HepG2 (cell line): Measurements from ENCODE around the gene FAM118B. TPM values are rescaled to one million over a fixed set of nuclear protein-coding genes. Genes with fewer than 3 reads are reported as not detected.
A peak's percentile ranks its signal among the peaks of the same experiment; 100 is the strongest.

Experiments
- ARNTL ChIP-seq: sonication (generic); formaldehyde crosslinking; IDR thresholded peaks from 2 replicates; pipeline ENCODE4 v1.4.0; 2020; ENCODE audit warnings: mild to moderate bottlenecking, missing genetic modification reagents
- BORCS8-MEF2B ChIP-seq: sonication (generic); formaldehyde crosslinking; IDR thresholded peaks from 2 replicates; pipeline ENCODE4 v1.8.0; 2022; ENCODE audit warnings: mild to moderate bottlenecking, missing genetic modification reagents
- MAFK ChIP-seq, 2 experiments: IDR thresholded peaks in 1 of 2; conservative IDR thresholded peaks in 1 of 2; 2 replicates each; pipeline ENCODE4 v1.6.1; 2011; ENCODE audit warnings: improper control_type of control experiment in 2 of 2, low read length in 2 of 2
- POLR2A ChIP-seq, 2 experiments: IDR thresholded peaks; 2 replicates each; pipeline ENCODE4 v1.6.1; 2011; ENCODE audit warnings: low read depth in 2 of 2, low read length in 2 of 2, mild to moderate bottlenecking in 1 of 2, moderate library complexity in 1 of 2; ENCODE audit not compliant: insufficient read depth in 1 of 2
- RBM39 ChIP-seq: fragments of 200-400 bp; formaldehyde crosslinking; IDR thresholded peaks from one replicate; pipeline ENCODE4 v1.6.1; 2018; ENCODE audit warnings: antibody characterized with exemption, mild to moderate bottlenecking, low read depth, low read length; ENCODE audit not compliant: poor library complexity, severe bottlenecking
- TEAD2 ChIP-seq: sonication (generic); formaldehyde crosslinking; IDR thresholded peaks from 2 replicates; pipeline ENCODE4 v1.9.0; 2021; ENCODE audit warnings: missing genetic modification reagents
- TSC22D2 ChIP-seq: sonication (generic); formaldehyde crosslinking; IDR thresholded peaks from 2 replicates; pipeline ENCODE4 v1.5.1; 2020; ENCODE audit warnings: missing genetic modification reagents, mild to moderate bottlenecking, borderline replicate concordance
- U2AF1 ChIP-seq: fragments of 200-400 bp; formaldehyde crosslinking; optimal IDR thresholded peaks from 2 replicates; pipeline ENCODE3; 2017; ENCODE audit warnings: mild to moderate bottlenecking, low read depth, low read length
- ZFP82 ChIP-seq: sonication (generic); formaldehyde crosslinking; IDR thresholded peaks from 2 replicates; pipeline ENCODE4 v1.5.1; 2020; ENCODE audit warnings: mild to moderate bottlenecking, missing genetic modification reagents, borderline replicate concordance
- ZNF746 ChIP-seq: sonication (generic); formaldehyde crosslinking; IDR thresholded peaks from 2 replicates; pipeline ENCODE4 v1.8.0; 2022; ENCODE audit warnings: mild to moderate bottlenecking, missing genetic modification reagents
- polyA plus RNA-seq, 8 experiments: library from polyadenylated mRNA; depleted of rRNA in 3 of 8; stranded (reverse) in 7 of 8; unstranded in 1 of 8; fragments of >200 nt; fragmentation: Illumina TruSeq in 4 of 8; extraction: Trizol in 4 of 8; gene quantifications; 2 replicates each; pipeline versions ENCODE4 v1.2.1 to v1.2.3, GENCODE V29; 2011 to 2016; ENCODE audit warnings: low read depth in 4 of 8, missing spikeins in 1 of 8, mixed read lengths in 1 of 8; ENCODE audit not compliant: insufficient read depth in 1 of 8
- total RNA-seq, 5 experiments: library from RNA; depleted of rRNA; stranded (reverse); fragments of >200 nt; fragmentation: Illumina TruSeq; extraction: Trizol; gene quantifications; 2 replicates each; pipeline ENCODE4 v1.2.3, GENCODE V29; 2016; ENCODE audit warnings: low read depth in 1 of 5
- TF ChIP-seq, protein P1 (sequence below): sonication (generic); formaldehyde crosslinking; IDR thresholded peaks from 2 replicates; pipeline ENCODE4 v1.8.0; 2022; ENCODE audit warnings: missing genetic modification reagents, mild to moderate bottlenecking, inconsistent platforms, borderline replicate concordance
- TF ChIP-seq, protein P2 (sequence below): sonication (generic); formaldehyde crosslinking; IDR thresholded peaks from 2 replicates; pipeline ENCODE4 v1.8.1; 2023; ENCODE audit warnings: missing genetic modification reagents, mild to moderate bottlenecking, borderline replicate concordance
- TF ChIP-seq, protein P3 (sequence below): sonication (generic); formaldehyde crosslinking; IDR thresholded peaks from 2 replicates; pipeline ENCODE4 v1.4.0; 2020; ENCODE audit warnings: mild to moderate bottlenecking, missing genetic modification reagents
- TF ChIP-seq, protein P4 (sequence below): sonication (generic); formaldehyde crosslinking; IDR thresholded peaks from 2 replicates; pipeline ENCODE4 v1.8.0; 2022; ENCODE audit warnings: missing genetic modification reagents, mild to moderate bottlenecking, borderline replicate concordance
- TF ChIP-seq, protein P5 (sequence below): sonication (generic); formaldehyde crosslinking; IDR thresholded peaks from 2 replicates; pipeline ENCODE4 v1.5.0; 2020; ENCODE audit warnings: mild to moderate bottlenecking, missing genetic modification reagents, borderline replicate concordance

The FAM118B gene
- total and polyA plus RNA-seq, 2 of the 13 experiments (the other 11 are each of a cell fraction or from before 2014, with no cell fraction given): 10.2 to 25.7 TPM

DNA sequence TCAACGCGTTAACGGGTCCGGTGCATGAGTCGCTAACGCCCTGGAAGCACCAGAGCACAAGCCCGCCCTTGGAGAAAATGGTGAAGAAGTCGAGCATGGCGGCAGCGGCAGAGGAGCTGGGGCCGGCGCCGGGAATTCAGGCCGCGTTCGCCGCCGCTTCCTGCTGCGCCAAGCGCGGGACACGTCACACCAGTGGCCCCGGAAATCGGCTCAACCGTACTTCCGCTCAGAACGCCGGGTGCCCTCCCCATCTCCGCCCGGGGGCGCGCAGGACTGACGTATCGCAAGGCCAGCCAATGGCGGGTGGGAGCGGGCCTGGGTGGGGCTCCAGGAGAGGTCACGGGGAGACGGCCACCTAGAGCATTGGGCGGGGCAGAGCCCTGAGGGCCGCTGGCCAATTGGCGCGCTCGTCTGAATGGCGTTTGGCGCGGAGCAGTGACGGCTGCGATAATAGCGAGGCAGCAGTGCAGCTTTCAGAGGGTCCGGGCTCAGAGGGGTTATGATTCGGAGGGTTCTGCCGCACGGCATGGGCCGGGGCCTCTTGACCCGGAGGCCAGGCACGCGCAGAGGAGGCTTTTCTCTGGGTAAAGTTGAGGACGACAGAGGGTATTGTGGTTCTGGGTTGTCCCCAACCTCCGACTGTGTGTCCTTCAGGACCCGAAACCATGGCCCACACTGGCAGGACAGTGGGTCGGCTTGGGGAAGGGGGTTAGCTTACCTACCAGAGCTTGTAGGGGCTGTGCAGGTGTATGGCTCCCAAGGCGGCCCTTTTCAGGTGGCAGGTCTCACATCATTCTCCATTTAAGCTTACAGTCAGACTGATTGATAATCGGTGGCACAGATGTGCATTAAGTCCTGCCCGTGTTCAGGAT lies 57.4 kb downstream of the FAM118B start, which contains the start of the genes FOXRED1 and SRPRA (continued):
- TF ChIP-seq, protein P1, sequence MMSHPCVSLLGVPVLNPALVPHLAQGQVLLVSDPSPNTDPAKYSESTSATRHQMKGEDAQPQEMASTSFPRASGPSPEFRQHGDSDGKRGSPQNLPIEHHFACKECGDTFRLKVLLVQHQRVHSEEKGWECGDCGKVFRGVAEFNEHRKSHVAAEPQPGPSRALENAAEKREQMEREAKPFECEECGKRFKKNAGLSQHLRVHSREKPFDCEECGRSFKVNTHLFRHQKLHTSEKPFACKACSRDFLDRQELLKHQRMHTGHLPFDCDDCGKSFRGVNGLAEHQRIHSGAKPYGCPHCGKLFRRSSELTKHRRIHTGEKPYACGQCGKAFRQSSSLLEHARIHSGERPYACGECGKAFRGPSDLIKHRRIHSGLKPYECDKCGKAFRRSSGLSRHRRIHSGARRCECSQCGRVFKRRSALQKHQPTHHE (CRISPR knock-in tag): no peak
- TF ChIP-seq RBM39 (peak; percentile 78), POLR2A (IDR thresholded peaks at IDR 0.05; ENCODE audit: insufficient read depth in 1 of 2, low read depth in 2 of 2, low read length in 2 of 2) (peak; percentile 81 to 86), ZNF746 (CRISPR knock-in tag) (no peak), MAFK (conservative IDR thresholded peaks at IDR 0.05 in 1 of 2, IDR thresholded peaks at IDR 0.05 in 1 of 2; ENCODE audit: low read length in 2 of 2) (no peak; a peak in 1 of 4 replicates), ZFP82 (CRISPR knock-in tag) (0 out of 2 replicates have a peak, but pooled peaks have one; percentile 51), TSC22D2 (CRISPR knock-in tag) (no peak), BORCS8-MEF2B (CRISPR knock-in tag) (peak; percentile 66), U2AF1 (no peak), TEAD2 (CRISPR knock-in tag) (no peak), ARNTL (CRISPR knock-in tag) (peak; percentile 51; the same call in 1 of the 2 replicates)
- TF ChIP-seq, protein P2, sequence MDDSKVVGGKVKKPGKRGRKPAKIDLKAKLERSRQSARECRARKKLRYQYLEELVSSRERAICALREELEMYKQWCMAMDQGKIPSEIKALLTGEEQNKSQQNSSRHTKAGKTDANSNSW (CRISPR knock-in tag): peak; percentile 85; the same call in 1 of the 2 replicates
- TF ChIP-seq, protein P3, sequence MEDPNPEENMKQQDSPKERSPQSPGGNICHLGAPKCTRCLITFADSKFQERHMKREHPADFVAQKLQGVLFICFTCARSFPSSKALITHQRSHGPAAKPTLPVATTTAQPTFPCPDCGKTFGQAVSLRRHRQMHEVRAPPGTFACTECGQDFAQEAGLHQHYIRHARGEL (CRISPR knock-in tag): no peak
- TF ChIP-seq, protein P4, sequence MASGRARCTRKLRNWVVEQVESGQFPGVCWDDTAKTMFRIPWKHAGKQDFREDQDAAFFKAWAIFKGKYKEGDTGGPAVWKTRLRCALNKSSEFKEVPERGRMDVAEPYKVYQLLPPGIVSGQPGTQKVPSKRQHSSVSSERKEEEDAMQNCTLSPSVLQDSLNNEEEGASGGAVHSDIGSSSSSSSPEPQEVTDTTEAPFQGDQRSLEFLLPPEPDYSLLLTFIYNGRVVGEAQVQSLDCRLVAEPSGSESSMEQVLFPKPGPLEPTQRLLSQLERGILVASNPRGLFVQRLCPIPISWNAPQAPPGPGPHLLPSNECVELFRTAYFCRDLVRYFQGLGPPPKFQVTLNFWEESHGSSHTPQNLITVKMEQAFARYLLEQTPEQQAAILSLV (CRISPR knock-in tag): no peak
- TF ChIP-seq, protein P5, sequence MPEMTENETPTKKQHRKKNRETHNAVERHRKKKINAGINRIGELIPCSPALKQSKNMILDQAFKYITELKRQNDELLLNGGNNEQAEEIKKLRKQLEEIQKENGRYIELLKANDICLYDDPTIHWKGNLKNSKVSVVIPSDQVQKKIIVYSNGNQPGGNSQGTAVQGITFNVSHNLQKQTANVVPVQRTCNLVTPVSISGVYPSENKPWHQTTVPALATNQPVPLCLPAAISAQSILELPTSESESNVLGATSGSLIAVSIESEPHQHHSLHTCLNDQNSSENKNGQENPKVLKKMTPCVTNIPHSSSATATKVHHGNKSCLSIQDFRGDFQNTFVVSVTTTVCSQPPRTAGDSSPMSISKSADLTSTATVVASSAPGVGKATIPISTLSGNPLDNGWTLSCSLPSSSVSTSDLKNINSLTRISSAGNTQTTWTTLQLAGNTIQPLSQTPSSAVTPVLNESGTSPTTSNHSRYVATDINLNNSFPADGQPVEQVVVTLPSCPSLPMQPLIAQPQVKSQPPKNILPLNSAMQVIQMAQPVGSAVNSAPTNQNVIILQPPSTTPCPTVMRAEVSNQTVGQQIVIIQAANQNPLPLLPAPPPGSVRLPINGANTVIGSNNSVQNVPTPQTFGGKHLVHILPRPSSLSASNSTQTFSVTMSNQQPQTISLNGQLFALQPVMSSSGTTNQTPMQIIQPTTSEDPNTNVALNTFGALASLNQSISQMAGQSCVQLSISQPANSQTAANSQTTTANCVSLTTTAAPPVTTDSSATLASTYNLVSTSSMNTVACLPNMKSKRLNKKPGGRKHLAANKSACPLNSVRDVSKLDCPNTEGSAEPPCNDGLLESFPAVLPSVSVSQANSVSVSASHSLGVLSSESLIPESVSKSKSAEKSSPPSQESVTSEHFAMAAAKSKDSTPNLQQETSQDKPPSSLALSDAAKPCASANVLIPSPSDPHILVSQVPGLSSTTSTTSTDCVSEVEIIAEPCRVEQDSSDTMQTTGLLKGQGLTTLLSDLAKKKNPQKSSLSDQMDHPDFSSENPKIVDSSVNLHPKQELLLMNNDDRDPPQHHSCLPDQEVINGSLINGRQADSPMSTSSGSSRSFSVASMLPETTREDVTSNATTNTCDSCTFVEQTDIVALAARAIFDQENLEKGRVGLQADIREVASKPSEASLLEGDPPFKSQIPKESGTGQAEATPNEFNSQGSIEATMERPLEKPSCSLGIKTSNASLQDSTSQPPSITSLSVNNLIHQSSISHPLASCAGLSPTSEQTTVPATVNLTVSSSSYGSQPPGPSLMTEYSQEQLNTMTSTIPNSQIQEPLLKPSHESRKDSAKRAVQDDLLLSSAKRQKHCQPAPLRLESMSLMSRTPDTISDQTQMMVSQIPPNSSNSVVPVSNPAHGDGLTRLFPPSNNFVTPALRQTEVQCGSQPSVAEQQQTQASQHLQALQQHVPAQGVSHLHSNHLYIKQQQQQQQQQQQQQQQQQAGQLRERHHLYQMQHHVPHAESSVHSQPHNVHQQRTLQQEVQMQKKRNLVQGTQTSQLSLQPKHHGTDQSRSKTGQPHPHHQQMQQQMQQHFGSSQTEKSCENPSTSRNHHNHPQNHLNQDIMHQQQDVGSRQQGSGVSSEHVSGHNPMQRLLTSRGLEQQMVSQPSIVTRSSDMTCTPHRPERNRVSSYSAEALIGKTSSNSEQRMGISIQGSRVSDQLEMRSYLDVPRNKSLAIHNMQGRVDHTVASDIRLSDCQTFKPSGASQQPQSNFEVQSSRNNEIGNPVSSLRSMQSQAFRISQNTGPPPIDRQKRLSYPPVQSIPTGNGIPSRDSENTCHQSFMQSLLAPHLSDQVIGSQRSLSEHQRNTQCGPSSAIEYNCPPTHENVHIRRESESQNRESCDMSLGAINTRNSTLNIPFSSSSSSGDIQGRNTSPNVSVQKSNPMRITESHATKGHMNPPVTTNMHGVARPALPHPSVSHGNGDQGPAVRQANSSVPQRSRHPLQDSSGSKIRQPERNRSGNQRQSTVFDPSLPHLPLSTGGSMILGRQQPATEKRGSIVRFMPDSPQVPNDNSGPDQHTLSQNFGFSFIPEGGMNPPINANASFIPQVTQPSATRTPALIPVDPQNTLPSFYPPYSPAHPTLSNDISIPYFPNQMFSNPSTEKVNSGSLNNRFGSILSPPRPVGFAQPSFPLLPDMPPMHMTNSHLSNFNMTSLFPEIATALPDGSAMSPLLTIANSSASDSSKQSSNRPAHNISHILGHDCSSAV (CRISPR knock-in tag): no peak
